Testis (tissue), 2 donors: ENCODE data around the gene PEX16.

Source experiments
- POLR2A ChIP-seq: fragments of 450-650 bp; IDR thresholded peaks from one replicate; pipeline ENCODE4 v1.6.1; 2017; ENCODE audit warnings: antibody characterized with exemption, mild to moderate bottlenecking, moderate library complexity
- TF ChIP-seq, protein P1 (sequence below), 3 experiments: fragments of 450-650 bp in 2 of 3; fragments of 200-600 bp in 1 of 3; sonication (generic) in 1 of 3; IDR thresholded peaks; one replicate each; pipeline ENCODE4 v1.5.1; 2016 to 2019; ENCODE audit warnings: antibody characterized with exemption in 3 of 3, mild to moderate bottlenecking in 2 of 3, moderate library complexity in 1 of 3

DNA sequence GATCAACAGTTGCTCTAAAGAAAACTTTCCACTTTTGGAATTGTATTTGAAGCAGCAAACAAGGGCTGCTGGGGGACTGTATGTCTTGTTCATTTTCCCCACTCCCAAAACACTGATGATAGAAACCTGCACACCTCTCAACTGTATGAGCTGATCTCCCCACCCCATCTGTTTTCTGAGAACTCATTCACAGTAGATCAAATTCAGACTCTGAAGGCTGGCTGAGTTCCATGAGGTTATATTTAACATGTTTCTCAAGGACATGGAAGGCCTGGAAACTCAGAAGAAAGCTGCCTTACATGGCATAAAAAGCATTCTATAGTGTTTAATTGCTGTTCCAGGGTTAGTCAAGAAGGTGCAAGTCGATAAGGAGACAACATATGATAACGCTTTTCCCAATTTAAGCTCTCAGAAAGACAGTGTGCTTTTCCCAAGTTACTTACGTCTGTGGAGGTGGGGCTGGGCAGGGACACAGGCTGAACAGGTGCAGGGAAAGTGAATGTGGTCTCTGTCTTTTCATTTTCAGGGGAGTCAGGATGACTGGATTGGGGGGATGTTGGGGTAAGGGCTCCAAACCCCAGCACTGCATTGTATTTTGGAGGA lies 27.8 kb upstream of the PEX16 start:
- TF ChIP-seq, protein P1, sequence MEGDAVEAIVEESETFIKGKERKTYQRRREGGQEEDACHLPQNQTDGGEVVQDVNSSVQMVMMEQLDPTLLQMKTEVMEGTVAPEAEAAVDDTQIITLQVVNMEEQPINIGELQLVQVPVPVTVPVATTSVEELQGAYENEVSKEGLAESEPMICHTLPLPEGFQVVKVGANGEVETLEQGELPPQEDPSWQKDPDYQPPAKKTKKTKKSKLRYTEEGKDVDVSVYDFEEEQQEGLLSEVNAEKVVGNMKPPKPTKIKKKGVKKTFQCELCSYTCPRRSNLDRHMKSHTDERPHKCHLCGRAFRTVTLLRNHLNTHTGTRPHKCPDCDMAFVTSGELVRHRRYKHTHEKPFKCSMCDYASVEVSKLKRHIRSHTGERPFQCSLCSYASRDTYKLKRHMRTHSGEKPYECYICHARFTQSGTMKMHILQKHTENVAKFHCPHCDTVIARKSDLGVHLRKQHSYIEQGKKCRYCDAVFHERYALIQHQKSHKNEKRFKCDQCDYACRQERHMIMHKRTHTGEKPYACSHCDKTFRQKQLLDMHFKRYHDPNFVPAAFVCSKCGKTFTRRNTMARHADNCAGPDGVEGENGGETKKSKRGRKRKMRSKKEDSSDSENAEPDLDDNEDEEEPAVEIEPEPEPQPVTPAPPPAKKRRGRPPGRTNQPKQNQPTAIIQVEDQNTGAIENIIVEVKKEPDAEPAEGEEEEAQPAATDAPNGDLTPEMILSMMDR (IDR thresholded peaks at IDR 0.05) = no peak
- no peak for TF ChIP-seq POLR2A
